HG03460 (cell line): ENCODE results near the gene HDAC8.
"Not testable (repeated sequence)": the region's sequence is repeated elsewhere in the genome, so short reads cannot be mapped to it uniquely, and the experiment has no call there.

Source experiments
- ATAC-seq: cut with Tn5 transposase; IDR thresholded peaks from one replicate; pipeline ENCODE4 v1.9.1; 2021; ENCODE audit not compliant: unreplicated experiment

HDAC8 gene

DNA sequence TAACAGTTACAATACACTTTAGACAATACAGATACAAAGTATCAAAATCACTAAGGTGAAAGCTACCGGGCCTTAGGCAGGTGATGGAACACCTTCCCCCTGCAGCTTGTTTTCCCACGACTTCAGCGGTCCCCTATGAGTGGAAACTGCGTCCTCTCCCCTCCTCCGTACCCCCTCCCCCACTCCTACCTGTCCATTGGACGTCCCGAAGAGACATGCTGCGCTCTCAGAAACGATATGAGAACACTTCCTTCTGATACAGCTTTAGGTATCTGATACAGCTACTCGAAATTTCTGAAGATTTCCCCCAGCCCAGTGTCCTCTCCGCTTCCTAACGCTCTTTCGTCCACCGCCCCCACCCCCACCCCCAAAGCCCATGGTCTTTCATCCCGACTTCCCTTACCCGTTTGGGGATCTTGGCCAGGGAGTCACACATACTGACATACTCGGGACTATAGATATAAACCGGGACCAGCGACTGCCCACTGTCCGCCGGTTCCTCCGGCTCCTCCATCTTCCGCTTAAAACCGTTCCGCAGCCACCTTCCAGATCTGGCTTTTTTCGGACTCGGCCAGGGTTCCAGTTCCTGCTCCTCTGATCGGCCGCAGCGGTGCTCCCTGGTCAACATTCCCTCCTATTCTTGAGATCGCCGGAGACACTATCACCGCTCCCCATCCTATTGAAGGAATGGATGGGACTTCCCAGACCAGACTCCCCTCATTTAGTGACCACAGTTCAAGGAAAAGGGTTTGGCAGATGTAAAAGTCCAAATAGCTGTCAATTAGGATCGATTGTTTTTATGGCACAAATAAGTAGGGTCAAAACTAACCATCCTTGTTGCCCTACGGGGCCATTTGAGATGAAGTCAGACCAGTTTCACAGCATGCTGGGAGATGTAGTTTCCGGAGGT is at the start of gene HDAC8:
Gene HDAC8 (minus strand): TSS at position 596 of the 910 bp plus-strand sequence. CDS start 82 bp downstream, at position 514.
- peak; percentile 94 for ATAC-seq

DNA sequence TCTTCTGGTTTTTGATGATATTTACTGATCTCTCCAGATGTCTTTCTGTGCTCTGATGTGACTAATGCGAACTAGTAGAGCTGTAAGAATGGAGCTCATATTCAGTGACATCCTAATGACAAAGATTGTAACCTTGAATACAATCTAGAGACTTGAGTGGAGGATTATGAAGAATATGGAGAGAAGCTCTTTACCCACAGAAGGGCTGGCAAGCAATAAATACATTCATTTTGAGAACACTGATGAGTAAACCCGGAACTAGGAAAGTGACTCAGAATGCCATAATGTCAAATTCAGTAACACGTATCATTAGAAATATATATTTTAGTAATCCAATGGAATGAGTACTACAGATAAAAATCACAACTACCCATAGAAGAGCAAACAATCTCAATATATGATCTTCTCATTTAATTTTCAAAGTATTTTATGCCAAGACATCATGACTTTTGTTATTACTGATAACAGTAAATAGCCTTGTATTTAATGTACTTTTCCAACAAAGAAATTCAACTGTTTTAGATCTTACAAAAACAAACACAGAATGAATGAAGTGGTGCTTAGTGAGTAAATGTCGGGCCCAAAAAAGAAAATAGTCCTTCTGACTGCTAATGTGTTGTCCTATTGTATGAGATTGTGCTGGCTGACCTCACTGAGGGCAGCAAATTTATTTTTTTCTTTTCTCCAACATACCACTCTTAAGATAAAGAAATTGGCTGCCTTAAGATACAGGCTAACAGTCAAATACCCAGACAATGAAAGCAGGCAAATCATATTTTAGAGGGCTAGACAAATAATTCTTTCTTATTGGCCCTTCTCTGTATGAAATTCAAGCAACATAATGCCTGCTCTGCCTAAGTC is 49.2 kb upstream of the HDAC8 start:
- peak; percentile 78 for ATAC-seq

GRCh38 chrX:72621163-72621562 is 48.5 kb upstream of the HDAC8 start:
- ATAC-seq: no peak

DNA sequence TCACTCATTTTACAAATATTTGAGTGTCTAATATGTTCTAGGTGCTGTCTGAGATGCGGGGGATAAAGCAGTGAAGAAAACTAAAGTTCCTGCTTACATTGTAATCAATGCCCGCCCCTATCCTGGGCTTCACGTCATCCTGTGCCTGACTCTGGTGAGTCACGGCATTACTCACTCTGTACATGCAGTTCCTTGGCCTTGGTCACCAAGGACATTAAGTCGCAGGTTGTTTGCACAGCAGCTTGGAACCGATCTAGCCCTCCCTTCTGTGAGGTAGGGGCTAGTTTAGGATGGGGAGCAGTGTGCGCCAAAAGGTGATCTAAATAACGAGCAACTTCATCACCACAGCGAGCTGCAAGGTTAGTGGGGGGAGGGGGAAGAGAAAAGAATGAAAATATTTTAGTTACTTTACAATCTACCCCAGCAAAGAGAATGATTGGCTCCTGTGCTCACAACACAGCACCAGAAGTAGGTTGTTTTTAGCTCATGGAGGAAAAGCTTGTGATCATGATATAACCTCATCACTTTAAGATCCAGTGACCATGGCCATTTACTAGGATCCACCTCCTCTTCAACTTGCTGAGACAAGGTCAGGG is 48.0 kb upstream of the HDAC8 start:
- ATAC-seq: no peak

DNA sequence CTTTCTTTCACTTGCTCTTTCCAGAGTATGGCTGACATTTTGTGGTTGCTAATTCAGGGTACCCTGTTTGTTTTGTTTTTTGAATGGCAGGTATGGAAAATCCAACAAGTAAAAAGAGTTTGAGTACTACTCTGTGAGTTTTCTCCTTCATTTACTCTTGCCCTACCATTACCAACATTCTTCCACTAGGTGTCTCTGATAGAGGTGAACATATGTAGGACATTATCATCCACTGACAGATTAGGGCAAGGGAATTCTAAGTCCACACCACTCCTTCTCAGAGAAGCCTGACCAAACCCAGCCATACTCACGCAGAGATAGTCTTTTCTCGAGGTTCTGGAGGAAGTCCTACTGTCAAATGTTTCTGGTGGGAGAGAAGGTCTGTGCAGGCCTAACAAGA is 36.7 kb upstream of the HDAC8 start:
- ATAC-seq: no peak

GRCh38 chrX:72604705-72605104 is 32.1 kb upstream of the HDAC8 start:
- ATAC-seq: no peak

GRCh38 chrX:72604112-72604511 is 31.5 kb upstream of the HDAC8 start:
- no peak for ATAC-seq

DNA sequence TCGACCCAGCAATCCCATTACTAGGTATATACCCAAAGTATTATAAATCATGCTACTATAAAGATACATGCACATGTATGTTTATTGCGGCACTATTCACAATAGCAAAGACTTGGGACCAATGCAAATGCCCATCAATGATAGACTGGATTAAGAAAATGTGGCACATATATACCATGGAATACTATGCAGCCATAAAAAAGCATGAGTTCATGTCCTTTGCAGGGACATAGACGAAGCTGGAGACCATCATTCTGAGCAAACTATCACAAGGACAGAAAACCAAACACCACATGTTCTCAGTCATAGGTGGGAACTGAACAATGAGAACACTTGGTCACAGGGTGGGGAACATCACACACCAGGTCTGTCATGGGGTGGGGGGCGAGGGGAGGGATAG is 18.4 kb upstream of the HDAC8 start:
- ATAC-seq: not testable (repeated sequence)

DNA sequence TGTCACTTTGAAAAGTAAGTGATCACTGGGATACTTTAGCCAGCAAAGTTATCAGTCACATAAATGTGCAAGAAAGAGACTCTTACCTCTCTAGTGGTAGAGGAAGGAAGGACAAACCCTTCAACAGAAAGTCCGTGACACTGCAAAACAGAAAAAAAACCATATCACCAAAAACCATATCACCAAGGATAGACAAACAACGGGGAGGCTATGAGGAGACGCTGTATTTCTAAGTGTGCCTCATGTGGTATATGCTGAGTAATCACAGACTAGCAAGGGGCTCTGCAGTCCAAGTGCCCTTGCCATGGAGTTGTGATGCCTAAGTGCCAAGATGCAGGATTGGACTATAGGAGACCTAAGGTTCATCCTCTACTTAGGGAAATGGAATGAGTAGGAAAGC is 11.5 kb upstream of the HDAC8 start:
- no peak for ATAC-seq

DNA sequence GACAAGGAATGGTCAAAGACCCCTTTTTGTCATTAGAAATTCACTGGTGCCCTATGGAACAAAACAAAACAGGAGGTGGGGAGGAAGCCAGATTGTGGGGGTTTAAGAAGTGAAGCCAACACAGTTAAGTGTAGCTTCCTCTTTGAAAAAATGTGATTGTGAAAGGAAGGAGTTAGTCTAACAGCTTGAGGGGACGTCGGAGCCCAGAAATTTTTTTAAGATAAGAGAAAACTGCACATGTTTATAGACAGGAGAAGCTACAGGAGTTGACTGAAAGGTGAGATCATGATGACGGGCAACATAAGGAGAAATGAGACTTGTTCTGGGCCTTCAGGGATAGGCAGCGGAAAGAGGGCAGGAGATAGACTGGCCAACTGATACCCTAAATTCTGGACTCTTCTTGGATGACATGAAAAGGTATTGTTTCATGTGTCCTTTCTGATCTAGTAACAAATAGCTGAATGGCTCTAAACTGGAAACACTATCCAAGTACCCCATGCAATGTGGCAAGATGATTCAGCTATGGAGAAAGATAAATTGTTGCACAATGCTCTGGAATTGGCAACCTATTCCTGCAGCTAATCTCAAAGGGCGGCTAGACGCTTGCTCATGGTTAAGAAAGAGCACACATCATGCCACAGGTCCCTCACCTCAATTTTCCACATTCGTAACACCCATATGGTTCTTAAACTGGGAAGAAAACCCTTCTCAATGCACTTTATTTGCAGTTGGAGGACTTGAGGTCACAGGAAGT is 3.7 kb upstream of the HDAC8 start:
- no peak for ATAC-seq

DNA sequence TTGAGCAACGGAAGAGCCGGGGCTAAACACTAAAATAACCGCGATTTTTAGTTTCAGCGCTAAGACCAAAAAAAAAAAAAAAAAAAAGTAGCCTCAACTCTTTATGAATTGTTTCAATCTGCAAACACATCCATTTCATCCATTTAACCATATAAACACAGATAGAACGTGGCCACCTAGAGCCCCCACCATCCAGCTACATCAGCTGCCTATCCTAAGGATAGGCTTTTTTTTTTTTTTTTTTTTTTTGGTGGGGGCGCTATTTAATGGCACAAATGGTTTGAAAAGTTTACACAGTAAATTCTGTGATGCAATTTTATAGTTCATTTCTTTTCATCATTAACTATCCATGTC is 492 bp upstream of the HDAC8 start:
- peak; percentile 18 for ATAC-seq

GRCh38 chrX:72569786-72570185 is 2.9 kb downstream of the HDAC8 start:
- no peak for ATAC-seq

DNA sequence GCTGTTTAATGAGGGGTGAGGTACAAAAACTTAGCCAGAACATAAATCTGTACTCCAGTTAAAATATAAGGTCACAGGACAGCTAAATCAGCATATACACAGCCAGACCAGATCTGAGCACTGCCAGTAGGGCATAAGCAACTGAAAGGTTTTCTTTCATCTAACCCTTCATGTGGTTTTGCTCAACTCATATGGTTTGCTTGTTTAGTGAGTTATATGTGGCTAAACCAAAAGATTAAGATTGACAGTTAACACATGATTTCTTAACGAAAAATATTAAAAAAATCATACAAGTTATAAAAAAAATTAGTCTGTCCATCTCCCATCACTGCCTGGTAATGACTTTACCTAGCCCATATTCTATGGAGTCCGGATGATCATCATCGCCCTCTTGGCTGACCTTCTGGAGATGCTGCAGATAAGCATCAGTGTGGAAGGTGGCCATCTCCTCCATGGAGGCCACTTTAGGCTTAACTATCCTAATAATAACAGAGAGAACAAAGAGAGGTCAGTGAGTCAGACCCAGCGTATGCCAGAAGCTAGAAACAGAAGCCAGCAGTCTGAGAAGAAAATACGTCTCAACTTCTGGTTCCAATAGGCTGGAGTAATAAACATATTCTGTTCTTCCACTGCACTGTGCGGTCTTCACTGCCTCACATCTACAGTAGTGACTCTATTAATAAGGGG is 4.1 kb downstream of the HDAC8 start:
- no peak for ATAC-seq

- no peak for ATAC-seq
These were observed 6.2 kb downstream of the HDAC8 start for GRCh38 chrX:72566448-72566847.

- not testable (repeated sequence) for ATAC-seq
These were observed 13.0 kb downstream of the HDAC8 start for GRCh38 chrX:72559655-72560054.

DNA sequence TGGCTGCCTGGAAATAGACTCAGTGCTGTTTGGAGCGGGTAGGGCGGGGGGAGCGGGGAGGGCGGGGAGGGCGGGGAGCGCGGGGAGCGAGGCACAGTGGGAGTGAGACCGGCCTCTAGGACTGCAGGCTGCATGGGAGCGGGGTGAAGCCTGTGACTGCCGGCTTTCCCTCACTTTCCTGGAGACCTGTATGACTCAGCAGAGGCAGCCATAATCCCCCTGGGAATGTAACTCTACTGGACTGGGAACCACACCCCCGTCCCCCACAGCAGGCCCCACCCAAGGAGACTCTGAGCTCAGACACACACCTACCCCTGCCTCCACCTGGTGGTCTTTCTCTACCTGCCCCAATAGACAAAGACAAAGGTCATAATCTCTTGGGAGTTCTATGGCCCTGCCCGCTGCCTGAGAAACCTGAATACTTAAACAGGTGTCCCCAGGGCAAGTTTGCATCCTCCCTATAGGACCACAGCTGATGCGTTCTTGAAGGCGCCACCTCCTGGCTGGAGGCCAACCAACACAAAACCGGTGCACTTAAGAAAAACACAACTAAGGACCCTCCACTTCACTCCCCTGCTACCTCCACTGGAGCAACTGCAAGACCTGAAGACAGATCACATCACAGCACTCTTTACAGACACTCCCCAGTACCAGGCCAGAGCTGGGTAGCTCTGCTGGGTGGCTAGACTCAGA is 18.0 kb downstream of the HDAC8 start:
- ATAC-seq: no peak

DNA sequence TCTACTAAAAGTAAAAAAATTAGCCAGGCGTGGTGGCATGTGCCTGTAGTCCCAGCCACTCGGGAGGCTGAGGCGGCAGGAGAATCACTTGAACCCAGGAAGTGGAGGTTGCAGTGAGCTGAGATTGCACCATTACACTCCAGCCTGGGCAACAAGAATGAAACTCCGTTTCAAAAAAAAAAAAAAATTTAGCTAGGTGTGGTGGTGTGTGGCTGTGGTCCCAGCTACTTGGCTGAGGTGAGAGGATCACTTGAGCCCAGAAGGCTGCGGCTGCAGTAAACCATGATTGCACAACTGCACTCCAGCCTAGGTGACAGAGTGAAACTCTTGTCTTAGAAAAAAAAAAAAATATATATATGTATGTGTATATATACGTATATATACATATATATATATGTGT is 20.2 kb downstream of the HDAC8 start:
- not testable (repeated sequence) for ATAC-seq

GRCh38 chrX:72545990-72546389 is 26.7 kb downstream of the HDAC8 start:
- ATAC-seq: no peak

DNA sequence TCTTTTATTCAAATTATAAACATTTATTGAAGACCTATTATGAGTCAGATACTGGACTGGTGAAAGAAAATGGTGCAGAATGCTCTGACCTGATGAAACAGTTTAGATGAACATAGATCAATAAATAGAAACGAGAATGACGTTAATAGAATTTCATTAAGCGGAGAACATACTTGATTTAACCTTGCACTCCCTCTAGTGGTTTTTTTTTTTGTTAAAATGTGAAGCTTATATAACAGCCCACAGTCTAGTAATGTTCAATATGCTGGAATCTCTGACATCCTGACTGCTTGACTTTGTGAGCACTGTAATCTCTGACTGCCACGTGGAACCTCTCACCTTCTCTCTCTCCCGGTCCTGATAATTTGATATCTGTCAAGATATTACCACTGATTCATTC is 32.3 kb downstream of the HDAC8 start:
- no peak for ATAC-seq

DNA sequence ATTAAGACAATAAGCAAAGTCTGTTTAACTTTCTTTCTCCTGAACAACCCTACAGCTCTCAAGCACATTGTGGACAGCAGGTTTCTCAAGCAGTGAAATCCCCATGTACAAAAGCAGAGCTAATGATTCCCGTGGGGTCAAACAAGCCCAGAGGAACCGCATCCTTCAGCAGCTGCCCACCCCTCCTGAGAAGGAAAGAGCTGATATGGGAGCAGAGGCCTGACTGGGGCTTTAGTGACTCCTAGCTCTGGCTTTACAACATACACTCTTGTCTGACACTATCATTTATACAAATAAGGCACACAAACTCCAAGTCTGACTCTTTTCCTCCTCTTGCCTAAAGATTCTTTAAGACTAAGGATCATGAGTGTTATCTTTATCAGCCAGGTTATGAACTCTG is 32.8 kb downstream of the HDAC8 start:
- ATAC-seq: no peak
